Measurements from ENCODE around the gene TAS1R2.

The TAS1R2 gene

DNA sequence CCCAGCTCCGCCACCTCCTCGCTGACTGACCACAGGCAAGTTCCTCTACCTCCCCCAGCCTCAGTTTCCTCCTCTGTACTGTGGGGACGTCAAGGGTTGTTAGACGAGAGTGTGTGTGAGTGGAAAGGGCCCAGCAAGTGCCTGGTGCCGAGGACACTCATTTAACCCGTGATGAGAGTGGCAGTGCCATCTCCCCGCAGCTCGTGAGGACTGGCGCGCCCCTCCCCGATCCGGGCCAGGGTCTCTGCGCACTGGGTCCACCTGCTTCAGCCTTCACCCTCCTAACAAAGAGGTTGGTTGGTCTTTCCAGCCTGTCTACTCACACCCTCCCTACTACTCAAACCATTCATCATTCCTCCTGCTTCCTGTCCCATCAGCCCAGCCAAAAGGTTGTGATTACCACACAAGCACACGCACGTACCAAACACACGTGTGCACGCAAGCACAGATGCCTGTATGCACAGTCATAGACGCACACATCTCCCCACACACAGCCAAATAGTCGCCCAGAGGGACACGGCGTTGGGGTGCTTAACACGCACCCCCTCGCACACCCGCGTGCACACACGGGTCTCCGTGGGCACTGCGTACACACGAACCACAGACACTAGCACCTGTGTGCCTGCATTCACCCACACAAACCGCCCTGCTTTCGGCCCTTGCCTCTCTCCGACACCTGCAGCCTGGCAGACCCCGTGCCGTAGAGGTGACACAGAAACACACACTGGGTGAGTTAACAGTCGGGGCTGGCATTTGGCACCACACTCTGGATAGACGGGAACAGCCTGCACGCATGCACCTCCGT lies 39.3 kb downstream of the TAS1R2 start:
- DNase-seq (ENCODE audit: low read depth) = no peak

DNA sequence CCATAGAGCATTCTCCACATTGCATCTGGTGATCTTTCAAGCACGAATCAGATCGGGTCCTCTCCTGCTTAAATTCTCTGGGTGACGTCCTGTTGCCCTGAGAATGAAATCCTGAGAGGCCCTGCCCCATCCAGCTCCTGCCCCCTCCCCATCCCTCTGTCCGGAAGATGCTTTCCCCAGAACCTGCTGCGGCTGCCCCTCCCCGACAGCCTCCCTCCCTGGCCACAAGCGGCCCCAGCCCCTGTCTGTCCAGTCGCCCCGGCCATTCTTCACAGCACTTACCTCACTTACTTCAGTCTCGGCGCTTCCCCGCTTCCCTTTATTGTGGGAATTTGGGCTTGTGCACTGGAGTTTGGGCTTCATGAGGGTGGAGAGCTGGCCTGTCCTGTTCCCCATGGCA lies 40.3 kb downstream of the TAS1R2 start:
- no peak for DNase-seq (ENCODE audit: low read depth)

- DNase-seq (ENCODE audit: low read depth) = no peak
Observed at GRCh38 chr1:18817795-18818435, 41.5 kb downstream of the TAS1R2 start.

DNA sequence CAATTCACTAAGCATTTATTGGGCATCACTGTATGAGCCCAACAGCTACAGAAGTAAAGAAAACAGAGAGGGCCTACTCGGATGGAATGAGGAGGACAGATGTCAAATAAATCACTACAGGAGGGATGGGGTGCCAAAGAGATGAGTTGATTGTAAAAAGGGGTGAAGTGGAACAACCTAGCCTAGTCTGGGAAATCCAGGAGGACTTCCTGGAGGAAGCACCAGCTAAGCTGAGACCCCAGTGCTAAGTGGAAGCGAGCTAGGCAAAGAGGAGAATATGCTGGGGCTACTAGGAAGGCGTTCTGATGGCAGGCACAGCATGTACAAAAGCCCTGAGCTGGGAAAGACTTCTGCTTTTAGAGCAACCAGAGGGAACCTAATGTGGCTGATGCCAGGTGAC lies 42.1 kb downstream of the TAS1R2 start:
- no peak for DNase-seq (ENCODE audit: low read depth)

DNA sequence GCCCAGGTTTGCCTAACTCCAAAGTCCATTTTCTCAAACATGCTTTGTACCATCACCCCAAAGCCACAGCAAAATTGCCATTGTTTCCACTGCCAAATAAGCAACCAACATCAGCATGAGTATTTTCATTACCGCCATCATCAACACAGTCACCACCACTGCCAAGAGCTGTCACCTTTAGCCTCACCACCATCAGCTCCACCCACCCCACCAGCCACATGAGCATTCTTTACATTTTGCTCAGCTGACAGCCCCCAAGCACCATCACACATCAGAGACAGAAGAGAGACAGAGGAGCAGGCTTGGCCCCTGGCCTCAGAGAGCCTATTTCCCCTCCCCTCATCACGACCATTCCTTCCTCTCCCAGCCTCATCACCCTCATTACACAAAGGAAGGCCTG lies 42.7 kb downstream of the TAS1R2 start:
- peak; percentile 12 for DNase-seq (ENCODE audit: low read depth)

DNA sequence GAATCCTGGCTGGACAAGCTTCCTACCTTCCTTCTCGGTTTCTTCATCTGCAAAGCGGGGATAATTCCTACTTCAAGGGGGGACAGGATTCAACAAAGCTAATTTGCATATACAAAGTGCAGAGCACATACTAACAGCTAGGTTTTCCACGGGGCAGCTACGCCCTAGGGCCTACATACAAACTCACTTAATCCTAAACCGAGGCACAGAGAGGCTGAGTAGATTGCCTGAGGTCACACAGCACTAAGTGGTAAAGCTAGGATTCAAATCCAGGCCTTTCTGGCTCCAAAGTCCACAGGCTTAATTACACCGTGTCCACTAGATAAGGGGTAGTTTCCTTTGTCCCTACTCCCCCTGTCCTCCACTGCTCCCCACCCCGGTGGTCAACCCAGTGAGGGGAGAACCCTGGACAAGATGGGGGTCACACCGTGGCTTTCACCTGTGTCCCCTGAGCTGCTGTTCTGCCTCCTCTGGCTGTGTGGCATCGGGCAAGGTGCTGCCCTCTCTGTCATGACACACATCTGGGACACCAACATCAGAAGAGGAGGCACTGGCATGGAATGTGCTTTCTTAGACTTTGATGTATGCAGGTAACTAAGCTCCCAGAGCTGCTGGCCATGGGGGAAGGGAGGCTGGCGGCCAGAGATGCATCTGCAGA lies 44.5 kb downstream of the TAS1R2 start:
- DNase-seq (ENCODE audit: low read depth) = no peak

DNA sequence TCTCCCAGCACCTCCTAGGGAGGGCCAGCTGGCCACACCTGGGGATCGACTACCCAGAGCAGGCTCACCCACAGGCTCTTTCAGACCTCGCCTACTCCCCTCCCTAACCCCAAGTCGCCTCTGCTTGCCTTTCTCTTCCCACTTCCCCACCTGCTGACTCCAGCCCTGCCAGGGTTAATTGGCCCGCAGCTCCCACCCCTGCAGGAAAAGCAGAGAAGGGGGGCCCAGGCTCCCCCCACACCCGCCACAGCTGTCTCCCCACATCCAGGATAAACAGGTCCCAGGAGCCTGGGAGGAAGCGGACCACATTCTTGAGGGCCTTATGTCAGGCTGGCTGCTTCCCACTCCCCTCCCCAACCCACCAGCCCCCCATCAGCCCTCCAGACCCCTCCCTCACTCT lies 45.0 kb downstream of the TAS1R2 start:
- no peak for DNase-seq (ENCODE audit: low read depth)

- no peak for DNase-seq (ENCODE audit: low read depth)
Observed at GRCh38 chr1:18812453-18812939, 47.0 kb downstream of the TAS1R2 start.

DNA sequence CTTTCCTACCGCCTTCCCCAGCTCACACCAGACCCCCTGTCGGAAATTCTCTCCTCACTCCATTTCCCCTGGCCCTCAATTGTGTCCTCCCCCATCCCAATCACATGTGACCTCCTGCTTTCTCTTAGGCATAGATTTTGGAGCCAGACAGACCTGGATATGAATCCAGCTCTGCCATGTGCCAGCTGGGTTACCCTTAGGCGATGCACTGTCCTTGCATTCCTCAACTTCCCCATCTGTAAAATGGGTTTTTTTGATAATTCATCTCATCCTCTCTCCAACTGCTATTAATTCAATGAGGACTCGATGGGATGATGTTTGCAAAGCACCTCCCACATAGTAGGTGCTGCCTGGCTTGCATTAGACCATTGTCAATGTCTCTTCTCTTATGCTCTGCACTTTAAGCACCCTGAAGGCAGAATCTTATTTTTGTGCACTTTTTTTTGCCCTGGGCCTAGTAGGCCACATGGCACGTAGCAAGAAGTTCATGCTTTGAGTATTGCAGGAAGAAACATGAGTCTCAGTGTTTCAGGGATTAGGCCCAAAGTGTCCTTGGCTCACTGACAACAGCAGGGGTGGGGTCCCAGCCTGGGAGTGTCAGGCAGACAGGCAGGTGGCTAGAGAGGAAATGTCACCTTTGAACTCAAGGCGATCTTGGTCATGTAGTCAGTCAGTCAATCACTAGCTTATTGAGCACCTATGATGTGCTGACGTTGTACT lies 47.6 kb downstream of the TAS1R2 start:
- no peak for DNase-seq (ENCODE audit: low read depth)

- no peak for DNase-seq (ENCODE audit: low read depth)
Observed at GRCh38 chr1:18809953-18810899, 49.2 kb downstream of the TAS1R2 start.

- DNase-seq (ENCODE audit: low read depth) = no peak
Observed at GRCh38 chr1:18808550-18808949, 50.9 kb downstream of the TAS1R2 start.

- DNase-seq (ENCODE audit: low read depth) = no peak
Observed at GRCh38 chr1:18807334-18808063, 52.0 kb downstream of the TAS1R2 start.

- DNase-seq (ENCODE audit: low read depth) = peak; percentile 16
Observed at GRCh38 chr1:18805925-18806849, 53.3 kb downstream of the TAS1R2 start.

- no peak for DNase-seq (ENCODE audit: low read depth)
Observed at GRCh38 chr1:18805150-18805879, 54.1 kb downstream of the TAS1R2 start.

GRCh38 chr1:18803851-18804250 lies 55.6 kb downstream of the TAS1R2 start:
- DNase-seq (ENCODE audit: low read depth) = no peak

DNA sequence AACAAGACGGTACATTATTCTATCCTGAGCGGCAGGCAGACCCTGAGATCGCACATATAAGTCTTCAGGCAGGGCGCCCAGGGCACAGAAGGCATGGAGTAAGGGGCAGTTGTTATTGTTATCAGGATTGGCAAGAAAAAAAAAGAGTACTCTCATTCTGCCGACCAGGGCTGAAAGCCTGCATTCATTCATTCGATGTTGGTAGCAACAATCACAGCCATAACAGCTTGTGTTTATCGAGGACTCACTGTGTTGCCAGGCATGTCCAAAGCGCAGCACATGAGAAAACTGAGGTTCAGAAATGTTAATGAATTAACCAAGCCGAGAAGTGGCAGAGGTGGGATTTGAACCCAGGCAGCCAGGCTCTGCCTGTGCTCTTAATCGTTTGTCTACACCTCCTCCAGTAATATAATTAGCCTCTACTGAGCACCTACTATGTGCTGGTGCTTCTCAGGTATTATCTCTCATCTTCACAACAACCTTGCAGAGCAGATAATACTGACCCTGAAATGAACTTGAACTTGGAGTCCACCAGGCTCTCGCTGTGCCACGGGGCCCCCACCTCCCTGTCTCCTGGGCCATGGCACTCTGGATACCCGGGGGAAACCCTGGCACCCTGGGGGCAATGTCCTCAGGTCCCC lies 56.2 kb downstream of the TAS1R2 start:
- no peak for DNase-seq (ENCODE audit: low read depth)

DNA sequence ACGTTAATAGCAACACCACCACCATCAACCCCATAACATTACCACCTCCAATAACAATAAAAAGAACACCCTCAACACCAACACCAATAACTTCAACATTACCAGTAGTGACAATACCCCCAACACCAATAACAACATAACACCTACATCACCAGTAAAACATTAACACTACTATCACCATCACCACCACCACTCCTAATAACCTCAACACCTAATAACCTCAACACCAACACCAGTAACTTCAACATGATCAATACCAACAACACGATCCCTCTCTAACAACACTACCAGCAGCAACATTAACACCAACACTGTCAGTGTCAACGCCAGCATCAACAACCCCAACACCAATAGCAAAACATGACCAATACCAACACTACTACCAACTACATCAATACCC lies 57.2 kb downstream of the TAS1R2 start:
- DNase-seq (ENCODE audit: low read depth) = no peak

DNA sequence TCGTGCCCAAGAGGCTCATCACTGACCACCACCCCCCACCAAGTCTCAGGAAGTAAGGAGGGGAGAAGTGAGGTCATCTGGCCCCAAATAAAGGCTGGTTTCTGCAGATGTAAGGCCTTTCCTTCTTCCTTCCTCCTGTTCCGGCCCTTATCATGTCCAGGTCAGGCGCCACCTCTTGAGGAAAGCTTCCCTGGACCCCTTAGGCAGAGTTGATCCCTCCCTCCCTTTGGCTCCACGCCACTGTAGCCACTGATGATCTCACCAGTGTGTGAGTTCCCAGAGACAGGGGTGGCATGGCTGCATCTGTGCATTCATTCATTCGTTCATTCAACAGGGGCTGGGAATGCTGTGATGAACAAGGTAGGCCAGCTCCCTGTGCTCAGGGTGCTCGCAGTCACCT lies 59.2 kb downstream of the TAS1R2 start:
- no peak for DNase-seq (ENCODE audit: low read depth)
